ENCODE measurements around the gene KCNQ1. TPM values are rescaled to one million over a fixed set of nuclear protein-coding genes. Genes with fewer than 3 reads are reported as not detected.

KCNQ1 gene
- total and polyA plus RNA-seq, 2 donors (not counting 3 experiments of a cell fraction or from before 2014, with no cell fraction given), result 0.07 to 0.09 TPM

- TF ChIP-seq POLR2AphosphoS5 (IDR thresholded peaks at IDR 0.05; ENCODE audit: insufficient read depth, low read depth, low read length) (no peak), GATA2 (IDR thresholded peaks at IDR 0.05; ENCODE audit: insufficient read depth, insufficient read length, low read depth, low read length) (no peak), EZH2 (IDR thresholded peaks at IDR 0.05; ENCODE audit: borderline replicate concordance, low read depth, low read length, severe bottlenecking) (no peak), JUN (IDR thresholded peaks at IDR 0.05; ENCODE audit: borderline replicate concordance, insufficient read depth, insufficient read length, low read depth) (no peak), FOS (IDR thresholded peaks at IDR 0.05; ENCODE audit: borderline replicate concordance, insufficient read depth, low read length) (no peak), MYC (IDR thresholded peaks at IDR 0.05; ENCODE audit: low read depth, low read length) (no peak), POLR2A (IDR thresholded peaks at IDR 0.05; ENCODE audit: low read depth, low read length) (no peak)
- TF ChIP-seq, protein P1, sequence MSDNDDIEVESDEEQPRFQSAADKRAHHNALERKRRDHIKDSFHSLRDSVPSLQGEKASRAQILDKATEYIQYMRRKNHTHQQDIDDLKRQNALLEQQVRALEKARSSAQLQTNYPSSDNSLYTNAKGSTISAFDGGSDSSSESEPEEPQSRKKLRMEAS (IDR thresholded peaks at IDR 0.05; ENCODE audit: insufficient read depth, insufficient read length), result no peak
- TF ChIP-seq, protein P2, sequence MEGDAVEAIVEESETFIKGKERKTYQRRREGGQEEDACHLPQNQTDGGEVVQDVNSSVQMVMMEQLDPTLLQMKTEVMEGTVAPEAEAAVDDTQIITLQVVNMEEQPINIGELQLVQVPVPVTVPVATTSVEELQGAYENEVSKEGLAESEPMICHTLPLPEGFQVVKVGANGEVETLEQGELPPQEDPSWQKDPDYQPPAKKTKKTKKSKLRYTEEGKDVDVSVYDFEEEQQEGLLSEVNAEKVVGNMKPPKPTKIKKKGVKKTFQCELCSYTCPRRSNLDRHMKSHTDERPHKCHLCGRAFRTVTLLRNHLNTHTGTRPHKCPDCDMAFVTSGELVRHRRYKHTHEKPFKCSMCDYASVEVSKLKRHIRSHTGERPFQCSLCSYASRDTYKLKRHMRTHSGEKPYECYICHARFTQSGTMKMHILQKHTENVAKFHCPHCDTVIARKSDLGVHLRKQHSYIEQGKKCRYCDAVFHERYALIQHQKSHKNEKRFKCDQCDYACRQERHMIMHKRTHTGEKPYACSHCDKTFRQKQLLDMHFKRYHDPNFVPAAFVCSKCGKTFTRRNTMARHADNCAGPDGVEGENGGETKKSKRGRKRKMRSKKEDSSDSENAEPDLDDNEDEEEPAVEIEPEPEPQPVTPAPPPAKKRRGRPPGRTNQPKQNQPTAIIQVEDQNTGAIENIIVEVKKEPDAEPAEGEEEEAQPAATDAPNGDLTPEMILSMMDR (IDR thresholded peaks at IDR 0.05; ENCODE audit: extremely low read depth in 1 of 2, insufficient read depth in 1 of 2, low read depth in 1 of 2, low read length in 2 of 2), result no peak
- Histone ChIP-seq H3K4me3 (replicated peaks in 1 of 3; ENCODE audit: insufficient read depth in 1 of 3, low read depth in 1 of 3, low read length in 3 of 3) (no peak overlapping the region), H4K20me1 (replicated peaks; ENCODE audit: control insufficient read depth, extremely low read depth, insufficient read depth, low read length) (no peaks in the 10 kb centered on the region), H3K4me1 (ENCODE audit: control insufficient read depth, extremely low read depth, insufficient read depth, low read length) (peaks cover 2% of the 10 kb centered on the region), H3K4me2 (ENCODE audit: insufficient read depth, low read length) (no peak overlapping the region), H3K9me3 (replicated peaks; ENCODE audit: control insufficient read depth, insufficient read depth, low read length) (no peaks in the 10 kb centered on the region), H3K9me1 (replicated peaks; ENCODE audit: control insufficient read depth, extremely low read depth, insufficient read depth, low read length) (no peaks in the 10 kb centered on the region), H3K27me3 (ENCODE audit: control insufficient read depth in 2 of 2, insufficient read depth in 2 of 2, low read length in 2 of 2) (no peaks in the 10 kb centered on the region), H2AFZ (ENCODE audit: low read depth, low read length) (no peak overlapping the region), H3K79me2 (ENCODE audit: control insufficient read depth, insufficient read depth, low read length) (no peaks in the 10 kb centered on the region), H3K9ac (replicated peaks; ENCODE audit: extremely low read depth, insufficient read depth, low read length) (no peak overlapping the region), H3K27ac (ENCODE audit: insufficient read depth, low read depth, low read length) (no peak overlapping the region), H3K36me3 (ENCODE audit: control insufficient read depth in 2 of 2, extremely low read depth in 1 of 2, insufficient read depth in 2 of 2, low read length in 2 of 2) (no peaks in the 10 kb centered on the region)
- CTCF ChIA-PET, result no interaction called here
- DNase-seq (ENCODE audit: low read depth, low spot score), result no peak
- dilution Hi-C loops (cut with MboI; ENCODE audit: extremely low pct_ligation_motif_present, low sequenced_read_pairs), result no loop called here
- no peak for FAIRE-seq
- BruUV-seq (replicated peaks), result no TSS peak
- POLR2A ChIA-PET, result no interaction called here
- intact Hi-C loops (cut with micrococcal nuclease), result no loop called here
These were observed 259.5 kb downstream of the KCNQ1 start for GRCh38 chr11:2704356-2704755.
